EH (cell line): ENCODE measurements around the gene SLC9A8.
"Not testable (repeated sequence)": the region's sequence is repeated elsewhere in the genome, so short reads cannot be mapped to it uniquely, and the experiment has no call there.

Experiments used
- DNase-seq: peaks from one replicate; pipeline ENCODE4 v3.0.0-alpha.2; 2015; ENCODE audit warnings: low read depth

The SLC9A8 gene

GRCh38 chr20:49812507-49813304 lies at the start of gene SLC9A8:
SLC9A8 (plus strand) TSS chr20:49812828; CDS start chr20:49812923, 95 bp downstream.
- DNase-seq: peak; percentile 91

- DNase-seq: no peak
Measured at GRCh38 chr20:49762940-49763766, 49.5 kb upstream of the SLC9A8 start.

GRCh38 chr20:49765413-49765736 lies 47.3 kb upstream of the SLC9A8 start:
- no peak for DNase-seq

GRCh38 chr20:49765846-49766541 lies 46.6 kb upstream of the SLC9A8 start:
- DNase-seq: no peak

GRCh38 chr20:49766979-49767521 lies 45.6 kb upstream of the SLC9A8 start:
- DNase-seq: no peak

GRCh38 chr20:49768204-49769047 lies 44.2 kb upstream of the SLC9A8 start:
- peak; percentile 87 for DNase-seq

- DNase-seq: no peak
Measured at GRCh38 chr20:49769048-49769581, 43.5 kb upstream of the SLC9A8 start.

GRCh38 chr20:49770634-49771033 lies 42.0 kb upstream of the SLC9A8 start:
- no peak for DNase-seq

- DNase-seq: not testable (repeated sequence)
Measured at GRCh38 chr20:49774213-49774612, 38.4 kb upstream of the SLC9A8 start.

- DNase-seq: peak; percentile 76
Measured at GRCh38 chr20:49775229-49775693, 37.4 kb upstream of the SLC9A8 start.

GRCh38 chr20:49779972-49780371 lies 32.7 kb upstream of the SLC9A8 start:
- DNase-seq: no peak

- no peak for DNase-seq
Measured at GRCh38 chr20:49781676-49782075, 31.0 kb upstream of the SLC9A8 start.

GRCh38 chr20:49782439-49782838 lies 30.2 kb upstream of the SLC9A8 start:
- not testable (repeated sequence) for DNase-seq

GRCh38 chr20:49783021-49783995 lies 29.3 kb upstream of the SLC9A8 start:
- not testable (repeated sequence) for DNase-seq

- DNase-seq: no peak
Measured at GRCh38 chr20:49784291-49784690, 28.3 kb upstream of the SLC9A8 start.

- no peak for DNase-seq
Measured at GRCh38 chr20:49785149-49785851, 27.3 kb upstream of the SLC9A8 start.

- no peak for DNase-seq
Measured at GRCh38 chr20:49785852-49786175, 26.8 kb upstream of the SLC9A8 start.

- DNase-seq: no peak
Measured at GRCh38 chr20:49786196-49786595, 26.4 kb upstream of the SLC9A8 start.

GRCh38 chr20:49786668-49787370 lies 25.8 kb upstream of the SLC9A8 start:
- DNase-seq: no peak
